Activated T-cell treated with anti-CD3 and anti-CD28 coated beads, Interleukin-2, amount 50 U/mL, for 4 hours (primary cell): ENCODE measurements around the gene ZNF169. TPM values are rescaled to one million over a fixed set of nuclear protein-coding genes. Genes with fewer than 3 reads are reported as not detected.
"Not testable (repeated sequence)": the region's sequence is repeated elsewhere in the genome, so short reads cannot be mapped to it uniquely, and the experiment has no call there.

Experiments used
- ATAC-seq, 2 donors: fragments of 200-7000 bp; cut with Tn5 transposase; one replicate each; pipeline ENCODE4 v1.10.0; 2021
- DNase-seq: peaks from one replicate; pipeline ENCODE4 v3.0.0-alpha.2; 2020
- H3K27me3 Mint-ChIP-seq: one replicate; pipeline ENCODE4 v1.8.0; 2021; ENCODE audit warnings: low read depth, mixed read lengths
- H3K36me3 Mint-ChIP-seq: one replicate; pipeline ENCODE4 v1.8.0; 2022; ENCODE audit warnings: mixed read lengths; ENCODE audit not compliant: insufficient read depth
- H3K4me1 Mint-ChIP-seq: one replicate; pipeline ENCODE4 v1.8.0; 2021; ENCODE audit warnings: low read depth, mixed read lengths
- H3K4me3 Mint-ChIP-seq: one replicate; pipeline ENCODE4 v1.8.0; 2021; ENCODE audit warnings: mild to moderate bottlenecking, moderate library complexity, mixed read lengths
- H3K9me3 Mint-ChIP-seq: one replicate; pipeline ENCODE4 v1.8.0; 2021; ENCODE audit warnings: mixed read lengths
- total RNA-seq, 3 donors: library from RNA; stranded (reverse); gene quantifications; one replicate each; pipeline ENCODE4 v1.2.1, GENCODE V29; 2021

The ZNF169 gene
- total RNA-seq, result 1 to 10 TPM; 3.6 to 4.7 (median 3.7) TPM

GRCh38 chr9:94259077-94259862 lies at the start of gene ZNF169:
TSS of gene ZNF169 (plus strand) at chr9:94259298. CDS start at chr9:94278813, 19,515 bp downstream.
- DNase-seq, result peak; percentile 84
- no peaks in the 10 kb centered on the region for H3K9me3 Mint-ChIP-seq
- H3K4me3 Mint-ChIP-seq, result peak within 1 kb of the TSS; percentile 100
- H3K4me1 Mint-ChIP-seq, result peaks cover 33% of the 10 kb centered on the region
- H3K27me3 Mint-ChIP-seq, result peaks cover 5% of the 10 kb centered on the region
- peak; percentile 100 for ATAC-seq
- H3K36me3 Mint-ChIP-seq, result peaks cover 20% of the 10 kb centered on the region

GRCh38 chr9:94210616-94211603 lies 48.2 kb upstream of the ZNF169 start:
- peaks cover 3% of the 10 kb centered on the region for H3K4me1 Mint-ChIP-seq
- ATAC-seq, result no peak
- DNase-seq, result no peak
- no peaks in the 10 kb centered on the region for H3K36me3 Mint-ChIP-seq
- no peaks in the 10 kb centered on the region for H3K9me3 Mint-ChIP-seq
- no peak overlapping the region for H3K4me3 Mint-ChIP-seq
- peaks cover 7% of the 10 kb centered on the region for H3K27me3 Mint-ChIP-seq

- H3K27me3 Mint-ChIP-seq, result peaks cover 16% of the 10 kb centered on the region
- H3K9me3 Mint-ChIP-seq, result no peaks in the 10 kb centered on the region
- ATAC-seq, result no peak
- no peak overlapping the region for H3K4me3 Mint-ChIP-seq
- H3K4me1 Mint-ChIP-seq, result peaks cover 3% of the 10 kb centered on the region
- DNase-seq, result no peak
- no peaks in the 10 kb centered on the region for H3K36me3 Mint-ChIP-seq
Observed at GRCh38 chr9:94212091-94212490, 47.0 kb upstream of the ZNF169 start.

GRCh38 chr9:94212531-94212930 lies 46.6 kb upstream of the ZNF169 start:
- no peaks in the 10 kb centered on the region for H3K36me3 Mint-ChIP-seq

GRCh38 chr9:94213511-94214124 lies 45.5 kb upstream of the ZNF169 start:
- H3K27me3 Mint-ChIP-seq, result peaks cover 24% of the 10 kb centered on the region
- H3K4me1 Mint-ChIP-seq, result peaks cover 3% of the 10 kb centered on the region
- H3K9me3 Mint-ChIP-seq, result no peaks in the 10 kb centered on the region
- no peaks in the 10 kb centered on the region for H3K36me3 Mint-ChIP-seq
- H3K4me3 Mint-ChIP-seq, result no peak overlapping the region
- ATAC-seq (peak; percentile 88), DNase-seq (peak; percentile 62)

More at GRCh38 chr9:94212531-94212930, 46.6 kb upstream of the ZNF169 start:
- no peaks in the 10 kb centered on the region for H3K9me3 Mint-ChIP-seq
- H3K4me3 Mint-ChIP-seq, result no peak overlapping the region
- no peak for DNase-seq
- H3K27me3 Mint-ChIP-seq, result peaks cover 18% of the 10 kb centered on the region
- H3K4me1 Mint-ChIP-seq, result peaks cover 3% of the 10 kb centered on the region
- no peak for ATAC-seq

GRCh38 chr9:94222870-94223269 lies 36.2 kb upstream of the ZNF169 start:
- Mint-ChIP-seq H3K9me3 (peaks cover 4% of the 10 kb centered on the region), H3K27me3 (peaks cover 17% of the 10 kb centered on the region), H3K4me3 (no peak overlapping the region), H3K4me1 (no peaks in the 10 kb centered on the region), H3K36me3 (peaks cover 1% of the 10 kb centered on the region)
- ATAC-seq (no peak), DNase-seq (no peak)

- ATAC-seq, H3K4me3 Mint-ChIP-seq, H3K36me3 Mint-ChIP-seq, DNase-seq, H3K4me1 Mint-ChIP-seq: not testable (repeated sequence)
- H3K27me3 Mint-ChIP-seq, result peaks cover 21% of the 10 kb centered on the region
- peaks cover 10% of the 10 kb centered on the region for H3K9me3 Mint-ChIP-seq
Observed at GRCh38 chr9:94225413-94225812, 33.7 kb upstream of the ZNF169 start.

GRCh38 chr9:94228616-94229015 lies 30.5 kb upstream of the ZNF169 start:
- no peak overlapping the region for H3K4me3 Mint-ChIP-seq

GRCh38 chr9:94232428-94232827 lies 26.7 kb upstream of the ZNF169 start:
- Mint-ChIP-seq H3K36me3 (no peaks in the 10 kb centered on the region), H3K4me1 (no peaks in the 10 kb centered on the region), H3K27me3 (peaks cover 27% of the 10 kb centered on the region), H3K4me3 (no peak overlapping the region), H3K9me3 (peaks cover 7% of the 10 kb centered on the region)
- ATAC-seq (no peak), DNase-seq (no peak)

More at GRCh38 chr9:94228616-94229015, 30.5 kb upstream of the ZNF169 start:
- Mint-ChIP-seq H3K4me1 (no peaks in the 10 kb centered on the region), H3K27me3 (peaks cover 30% of the 10 kb centered on the region), H3K9me3 (peaks cover 10% of the 10 kb centered on the region), H3K36me3 (peaks cover 1% of the 10 kb centered on the region)
- DNase-seq (no peak), ATAC-seq (no peak)

GRCh38 chr9:94241098-94241497 lies 18.0 kb upstream of the ZNF169 start:
- not testable (repeated sequence) for H3K9me3 Mint-ChIP-seq, H3K4me3 Mint-ChIP-seq, ATAC-seq, DNase-seq, H3K4me1 Mint-ChIP-seq, H3K36me3 Mint-ChIP-seq
- H3K27me3 Mint-ChIP-seq, result peaks cover 10% of the 10 kb centered on the region

- Mint-ChIP-seq H3K9me3 (no peaks in the 10 kb centered on the region), H3K27me3 (peaks cover 10% of the 10 kb centered on the region), H3K4me3 (no peak overlapping the region), H3K36me3 (no peaks in the 10 kb centered on the region), H3K4me1 (peaks cover 9% of the 10 kb centered on the region)
- no peak for DNase-seq
- no peak for ATAC-seq
Observed at GRCh38 chr9:94245651-94246050, 13.4 kb upstream of the ZNF169 start.

GRCh38 chr9:94250456-94250855 lies 8.6 kb upstream of the ZNF169 start:
- Mint-ChIP-seq H3K4me3 (no peak overlapping the region), H3K27me3 (no peaks in the 10 kb centered on the region), H3K4me1 (peaks cover 13% of the 10 kb centered on the region), H3K36me3 (no peaks in the 10 kb centered on the region), H3K9me3 (no peaks in the 10 kb centered on the region)
- ATAC-seq (no peak), DNase-seq (no peak)

GRCh38 chr9:94256007-94256406 lies 3.1 kb upstream of the ZNF169 start:
- Mint-ChIP-seq H3K4me3 (no peak overlapping the region), H3K4me1 (peaks cover 12% of the 10 kb centered on the region), H3K9me3 (no peaks in the 10 kb centered on the region), H3K36me3 (peaks cover 3% of the 10 kb centered on the region), H3K27me3 (peaks cover 5% of the 10 kb centered on the region)
- DNase-seq (no peak), ATAC-seq (no peak)
